K562 (cell line): ENCODE results near the gene HTR2B. TPM values are rescaled to one million over a fixed set of nuclear protein-coding genes. Genes with fewer than 3 reads are reported as not detected.

Experiments
- ATAC-seq: fragments of 200-7000 bp; cut with Tn5 transposase; 3 replicates; pipeline ENCODE4 v1.9.1; 2020; ENCODE audit warnings: moderate library complexity
- BruUV-seq: library from RNA; stranded (reverse); fragments of 400-500 nt; replicated peaks from 2 replicates; lab custom pipeline; 2021; lab: Mats Ljungman, UMichigan
- CTCF ChIA-PET: fragments of 300-600 bp; formaldehyde crosslinking; extraction: SDS; loops from one replicate; lab custom pipeline; 2021; ENCODE audit warnings: low intra/inter-chr PET ratio; lab: Yijun Ruan, JAX
- POLR2A ChIA-PET: fragments of 300-600, 350-650 bp; sonication (Branson Sonifier 250); formaldehyde crosslinking; extraction: SDS; loops from one replicate; lab custom pipeline; 2021; ENCODE audit warnings: antibody characterized with exemption, inconsistent platforms; lab: Yijun Ruan, JAX
- DNase-seq, 4 experiments: peaks; one replicate each; pipeline versions ENCODE4 v3.0.0 to v3.0.0-alpha.2; 2011 to 2018; ENCODE audit warnings: low spot score in 3 of 4, mixed read lengths in 3 of 4; ENCODE audit errors: extremely low read depth in 1 of 4
- FAIRE-seq: peaks from 2 replicates; lab custom pipeline; 2011; peaks lifted over from hg19 to GRCh38; lab: Jason Lieb, UNC
- H2AFZ ChIP-seq: 2 replicates; pipeline ENCODE4 v1.6.0; 2011; ENCODE audit warnings: low read depth, low read length, control low read depth, inconsistent platforms
- H3K27ac ChIP-seq: fragments of 200-600 bp; 3 replicates; pipeline ENCODE4 v1.8.0; 2011; ENCODE audit warnings: low read depth, mild to moderate bottlenecking, control low read depth, inconsistent platforms, low read length, moderate library complexity, mixed read lengths; ENCODE audit errors: extremely low read depth
- H3K27me3 ChIP-seq, 2 experiments: fragments of 300-600 bp in 1 of 2; 2 replicates in 1 of 2; 3 replicates in 1 of 2; pipeline versions ENCODE4 v1.6.0 to v1.8.0; 2011; ENCODE audit warnings: inconsistent platforms in 2 of 2, low read length in 2 of 2, mild to moderate bottlenecking in 1 of 2, mixed read lengths in 1 of 2, moderate library complexity in 1 of 2; ENCODE audit not compliant: control insufficient read depth in 2 of 2, insufficient read depth in 2 of 2
- H3K36me3 ChIP-seq: fragments of 300-600 bp; 3 replicates; pipeline ENCODE4 v1.8.0; 2011; ENCODE audit warnings: mild to moderate bottlenecking, low read length, inconsistent platforms; ENCODE audit not compliant: control insufficient read depth, insufficient read depth
- H3K4me1 ChIP-seq, 2 experiments: fragments of 200-600 bp in 1 of 2; replicated peaks in 1 of 2; 2 replicates in 1 of 2; 3 replicates in 1 of 2; pipeline versions ENCODE4 v1.5.1 to v1.8.0; 2011; ENCODE audit warnings: inconsistent platforms in 2 of 2, low read length in 2 of 2, mild to moderate bottlenecking in 1 of 2, mixed read lengths in 1 of 2, moderate library complexity in 1 of 2; ENCODE audit not compliant: control insufficient read depth in 2 of 2, insufficient read depth in 2 of 2
- H3K4me2 ChIP-seq: 2 replicates; pipeline ENCODE4 v1.6.1; 2011; ENCODE audit warnings: low read length, control low read depth, inconsistent platforms, mixed read lengths; ENCODE audit not compliant: insufficient read depth
- H3K4me3 ChIP-seq: fragments of 200-600 bp; sonication (generic), shearing (Covaris generic); 2 replicates; pipeline ENCODE4 v1.5.1; 2016; ENCODE audit warnings: control low read depth, inconsistent platforms
- H3K79me2 ChIP-seq: fragments of 200-600 bp; 3 replicates; pipeline ENCODE4 v1.8.0; 2011; ENCODE audit warnings: low read length, inconsistent platforms; ENCODE audit not compliant: control insufficient read depth, insufficient read depth
- H3K9ac ChIP-seq, 2 experiments: 2 replicates each; pipeline versions ENCODE4 v1.6.0 to v1.6.1; 2011; ENCODE audit warnings: low read depth in 2 of 2, low read length in 2 of 2, control low read depth in 1 of 2, inconsistent platforms in 1 of 2, mild to moderate bottlenecking in 1 of 2, mixed read lengths in 1 of 2; ENCODE audit not compliant: insufficient read depth in 1 of 2
- H3K9me1 ChIP-seq: one replicate; pipeline ENCODE4 v1.6.0; 2011; ENCODE audit warnings: inconsistent platforms, mild to moderate bottlenecking, low read length, moderate library complexity; ENCODE audit not compliant: control insufficient read depth, insufficient read depth
- H3K9me3 ChIP-seq: replicated peaks from 2 replicates; pipeline ENCODE4 v1.5.1; 2011; ENCODE audit warnings: low read depth, low read length, inconsistent platforms; ENCODE audit not compliant: control insufficient read depth, insufficient read depth
- H4K20me1 ChIP-seq: replicated peaks from 2 replicates; pipeline ENCODE4 v1.6.1; 2011; ENCODE audit warnings: low read length, inconsistent platforms, mixed read lengths; ENCODE audit not compliant: control insufficient read depth, insufficient read depth
- XRCC4 ChIP-seq: IDR thresholded peaks from one replicate; pipeline ENCODE4 v1.6.1; 2011; ENCODE audit not compliant: insufficient read depth, insufficient read length; ENCODE audit errors: extremely low read depth
- WGBS: fragments of 100-300 bp; shearing (Covaris generic); methylation state at CpG from one replicate; pipeline ENCODE4 v1.1.6; 2016; ENCODE audit warnings: low coverage, mixed read lengths; ENCODE audit not compliant: insufficient coverage; ENCODE audit errors: missing lambda C conversion rate; 5-methylcytosine and 5-hydroxymethylcytosine counted together
- in situ Hi-C: fragments of 300-500 bp; cut with MboI; formaldehyde crosslinking; loops from 4 replicates; pipeline ENCODE4 v1.15.0; 2018; ENCODE audit warnings: inconsistent platforms, mixed read lengths
- intact Hi-C: fragments of 100-400 bp; cut with micrococcal nuclease; formaldehyde crosslinking; loops from 2 replicates; pipeline ENCODE4 v1.14.2; 2022
- polyA plus RNA-seq, 8 experiments: library from polyadenylated mRNA; depleted of rRNA in 4 of 8; stranded (reverse) in 5 of 8; unstranded in 3 of 8; fragments of >200 nt; fragmentation: Nextera tagmentation in 2 of 8; fragmentation: Illumina TruSeq in 1 of 8; extraction: Ambion mirVana in 2 of 8; extraction: Trizol in 1 of 8; gene quantifications; 2 replicates each; pipeline versions ENCODE4 v1.2.1 to v1.2.3, GENCODE V29; 2011 to 2014; ENCODE audit warnings: inconsistent platforms in 1 of 8, missing spikeins in 1 of 8
- total RNA-seq, 7 experiments: library from RNA; depleted of rRNA in 6 of 7; stranded (reverse); fragments of >200 nt in 6 of 7; fragmentation: Illumina TruSeq in 2 of 7; extraction: Trizol in 2 of 7; gene quantifications; 2 replicates each; pipeline versions ENCODE4 v1.2.1 to v1.2.3, GENCODE V29; 2011 to 2021; ENCODE audit warnings: low replicate concordance in 1 of 7
- TF ChIP-seq, protein P1 (sequence below): fragments of 250-450 bp; sonication (Bioruptor Pico); IDR thresholded peaks from 2 replicates; pipeline ENCODE4 v1.4.0; 2020
- TF ChIP-seq, protein P2 (sequence below): sonication (generic); formaldehyde crosslinking; IDR thresholded peaks from 2 replicates; pipeline ENCODE4 v1.8.1; 2023; ENCODE audit warnings: missing genetic modification reagents, mild to moderate bottlenecking, borderline replicate concordance
- TF ChIP-seq, protein P3 (sequence below): fragments of 200-800 bp; sonication (Bioruptor generic); IDR thresholded peaks from 2 replicates; pipeline ENCODE4 v1.6.1; 2017; ENCODE audit warnings: missing genetic modification characterization, missing compliant biosample characterization
- TF ChIP-seq, protein P4 (sequence below): fragments of 450-650 bp; formaldehyde crosslinking; IDR thresholded peaks from 2 replicates; pipeline ENCODE4 v1.4.0; 2020; ENCODE audit warnings: mild to moderate bottlenecking
- TF ChIP-seq, protein P5 (sequence below): fragments of 450-650 bp; conservative IDR thresholded peaks from 2 replicates; pipeline ENCODE4 v1.6.1; 2016; ENCODE audit warnings: missing genetic modification characterization, low read depth, mild to moderate bottlenecking, missing compliant biosample characterization, moderate library complexity
- TF ChIP-seq, protein P6 (sequence below): fragments of 250-450 bp; sonication (Bioruptor Pico); IDR thresholded peaks from 2 replicates; pipeline ENCODE4 v1.9.0; 2021; ENCODE audit warnings: mild to moderate bottlenecking
- TF ChIP-seq, protein P7 (sequence below): fragments of 450-650 bp; formaldehyde crosslinking; IDR thresholded peaks from 2 replicates; pipeline ENCODE4 v1.4.0; 2020; ENCODE audit warnings: mild to moderate bottlenecking, moderate library complexity

Gene HTR2B
- total and polyA plus RNA-seq, 9 of the 15 experiments (the other 6 are each of a cell fraction or from before 2014, with no cell fraction given) = not detected

DNA sequence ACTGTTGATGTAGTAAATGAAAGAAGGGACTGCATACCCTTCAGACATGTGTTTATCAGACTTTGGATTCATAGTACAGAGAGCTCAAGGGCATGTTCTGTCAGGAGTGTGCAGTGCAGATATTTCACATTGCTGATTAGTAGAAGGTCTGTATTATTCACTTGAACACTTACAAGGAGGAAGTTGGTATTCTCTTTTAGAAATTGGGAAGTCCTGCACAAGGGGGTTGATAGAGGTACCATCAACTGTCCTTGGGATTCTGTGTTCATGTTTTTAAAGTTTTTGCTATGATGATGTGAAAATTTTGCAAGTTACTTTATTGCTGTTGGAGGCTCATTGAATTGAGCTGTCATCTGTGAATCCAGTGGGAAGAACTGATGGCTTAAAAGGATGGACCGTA lies 61.5 kb downstream of the HTR2B start (continued):
- TF ChIP-seq, protein P1, sequence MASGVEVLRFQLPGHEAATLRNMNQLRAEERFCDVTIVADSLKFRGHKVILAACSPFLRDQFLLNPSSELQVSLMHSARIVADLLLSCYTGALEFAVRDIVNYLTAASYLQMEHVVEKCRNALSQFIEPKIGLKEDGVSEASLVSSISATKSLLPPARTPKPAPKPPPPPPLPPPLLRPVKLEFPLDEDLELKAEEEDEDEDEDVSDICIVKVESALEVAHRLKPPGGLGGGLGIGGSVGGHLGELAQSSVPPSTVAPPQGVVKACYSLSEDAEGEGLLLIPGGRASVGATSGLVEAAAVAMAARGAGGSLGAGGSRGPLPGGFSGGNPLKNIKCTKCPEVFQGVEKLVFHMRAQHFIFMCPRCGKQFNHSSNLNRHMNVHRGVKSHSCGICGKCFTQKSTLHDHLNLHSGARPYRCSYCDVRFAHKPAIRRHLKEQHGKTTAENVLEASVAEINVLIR (CRISPR knock-in tag) = no peak

DNA sequence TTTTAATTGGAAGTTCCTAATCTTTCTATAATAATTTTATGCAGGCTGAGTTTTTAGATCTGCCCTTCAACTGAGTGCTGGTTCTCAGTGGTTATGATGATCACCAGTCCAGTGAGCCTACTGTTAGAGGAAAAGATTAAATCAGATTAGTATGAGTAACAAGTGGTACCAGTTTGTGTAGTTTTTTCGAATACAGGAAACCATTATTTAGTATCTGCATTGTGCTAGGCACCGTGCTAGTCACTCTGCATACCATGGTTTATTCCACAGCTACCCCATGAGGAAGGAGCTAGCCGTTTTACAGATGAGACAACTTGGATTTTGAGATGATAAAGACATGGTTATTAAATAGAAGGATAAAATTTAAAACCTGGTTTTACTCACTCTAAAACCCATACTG lies 62.1 kb downstream of the HTR2B start:
- H3K79me2 ChIP-seq = peaks cover 49% of the 10 kb centered on the region
- POLR2A ChIA-PET = no interaction called here
- TF ChIP-seq XRCC4 = no peak
- TF ChIP-seq, protein P2, sequence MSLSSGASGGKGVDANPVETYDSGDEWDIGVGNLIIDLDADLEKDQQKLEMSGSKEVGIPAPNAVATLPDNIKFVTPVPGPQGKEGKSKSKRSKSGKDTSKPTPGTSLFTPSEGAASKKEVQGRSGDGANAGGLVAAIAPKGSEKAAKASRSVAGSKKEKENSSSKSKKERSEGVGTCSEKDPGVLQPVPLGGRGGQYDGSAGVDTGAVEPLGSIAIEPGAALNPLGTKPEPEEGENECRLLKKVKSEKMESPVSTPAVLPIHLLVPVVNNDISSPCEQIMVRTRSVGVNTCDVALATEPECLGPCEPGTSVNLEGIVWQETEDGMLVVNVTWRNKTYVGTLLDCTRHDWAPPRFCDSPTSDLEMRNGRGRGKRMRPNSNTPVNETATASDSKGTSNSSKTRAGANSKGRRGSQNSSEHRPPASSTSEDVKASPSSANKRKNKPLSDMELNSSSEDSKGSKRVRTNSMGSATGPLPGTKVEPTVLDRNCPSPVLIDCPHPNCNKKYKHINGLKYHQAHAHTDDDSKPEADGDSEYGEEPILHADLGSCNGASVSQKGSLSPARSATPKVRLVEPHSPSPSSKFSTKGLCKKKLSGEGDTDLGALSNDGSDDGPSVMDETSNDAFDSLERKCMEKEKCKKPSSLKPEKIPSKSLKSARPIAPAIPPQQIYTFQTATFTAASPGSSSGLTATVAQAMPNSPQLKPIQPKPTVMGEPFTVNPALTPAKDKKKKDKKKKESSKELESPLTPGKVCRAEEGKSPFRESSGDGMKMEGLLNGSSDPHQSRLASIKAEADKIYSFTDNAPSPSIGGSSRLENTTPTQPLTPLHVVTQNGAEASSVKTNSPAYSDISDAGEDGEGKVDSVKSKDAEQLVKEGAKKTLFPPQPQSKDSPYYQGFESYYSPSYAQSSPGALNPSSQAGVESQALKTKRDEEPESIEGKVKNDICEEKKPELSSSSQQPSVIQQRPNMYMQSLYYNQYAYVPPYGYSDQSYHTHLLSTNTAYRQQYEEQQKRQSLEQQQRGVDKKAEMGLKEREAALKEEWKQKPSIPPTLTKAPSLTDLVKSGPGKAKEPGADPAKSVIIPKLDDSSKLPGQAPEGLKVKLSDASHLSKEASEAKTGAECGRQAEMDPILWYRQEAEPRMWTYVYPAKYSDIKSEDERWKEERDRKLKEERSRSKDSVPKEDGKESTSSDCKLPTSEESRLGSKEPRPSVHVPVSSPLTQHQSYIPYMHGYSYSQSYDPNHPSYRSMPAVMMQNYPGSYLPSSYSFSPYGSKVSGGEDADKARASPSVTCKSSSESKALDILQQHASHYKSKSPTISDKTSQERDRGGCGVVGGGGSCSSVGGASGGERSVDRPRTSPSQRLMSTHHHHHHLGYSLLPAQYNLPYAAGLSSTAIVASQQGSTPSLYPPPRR (CRISPR knock-in tag) = no peak
- TF ChIP-seq, protein P3, sequence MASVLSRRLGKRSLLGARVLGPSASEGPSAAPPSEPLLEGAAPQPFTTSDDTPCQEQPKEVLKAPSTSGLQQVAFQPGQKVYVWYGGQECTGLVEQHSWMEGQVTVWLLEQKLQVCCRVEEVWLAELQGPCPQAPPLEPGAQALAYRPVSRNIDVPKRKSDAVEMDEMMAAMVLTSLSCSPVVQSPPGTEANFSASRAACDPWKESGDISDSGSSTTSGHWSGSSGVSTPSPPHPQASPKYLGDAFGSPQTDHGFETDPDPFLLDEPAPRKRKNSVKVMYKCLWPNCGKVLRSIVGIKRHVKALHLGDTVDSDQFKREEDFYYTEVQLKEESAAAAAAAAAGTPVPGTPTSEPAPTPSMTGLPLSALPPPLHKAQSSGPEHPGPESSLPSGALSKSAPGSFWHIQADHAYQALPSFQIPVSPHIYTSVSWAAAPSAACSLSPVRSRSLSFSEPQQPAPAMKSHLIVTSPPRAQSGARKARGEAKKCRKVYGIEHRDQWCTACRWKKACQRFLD (CRISPR knock-in tag) = no peak
- TF ChIP-seq, protein P4, sequence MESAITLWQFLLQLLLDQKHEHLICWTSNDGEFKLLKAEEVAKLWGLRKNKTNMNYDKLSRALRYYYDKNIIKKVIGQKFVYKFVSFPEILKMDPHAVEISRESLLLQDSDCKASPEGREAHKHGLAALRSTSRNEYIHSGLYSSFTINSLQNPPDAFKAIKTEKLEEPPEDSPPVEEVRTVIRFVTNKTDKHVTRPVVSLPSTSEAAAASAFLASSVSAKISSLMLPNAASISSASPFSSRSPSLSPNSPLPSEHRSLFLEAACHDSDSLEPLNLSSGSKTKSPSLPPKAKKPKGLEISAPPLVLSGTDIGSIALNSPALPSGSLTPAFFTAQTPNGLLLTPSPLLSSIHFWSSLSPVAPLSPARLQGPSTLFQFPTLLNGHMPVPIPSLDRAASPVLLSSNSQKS (CRISPR knock-in tag) = no peak
- TF ChIP-seq, protein P5, sequence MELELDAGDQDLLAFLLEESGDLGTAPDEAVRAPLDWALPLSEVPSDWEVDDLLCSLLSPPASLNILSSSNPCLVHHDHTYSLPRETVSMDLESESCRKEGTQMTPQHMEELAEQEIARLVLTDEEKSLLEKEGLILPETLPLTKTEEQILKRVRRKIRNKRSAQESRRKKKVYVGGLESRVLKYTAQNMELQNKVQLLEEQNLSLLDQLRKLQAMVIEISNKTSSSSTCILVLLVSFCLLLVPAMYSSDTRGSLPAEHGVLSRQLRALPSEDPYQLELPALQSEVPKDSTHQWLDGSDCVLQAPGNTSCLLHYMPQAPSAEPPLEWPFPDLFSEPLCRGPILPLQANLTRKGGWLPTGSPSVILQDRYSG (tag) = no peak
- TF ChIP-seq, protein P6, sequence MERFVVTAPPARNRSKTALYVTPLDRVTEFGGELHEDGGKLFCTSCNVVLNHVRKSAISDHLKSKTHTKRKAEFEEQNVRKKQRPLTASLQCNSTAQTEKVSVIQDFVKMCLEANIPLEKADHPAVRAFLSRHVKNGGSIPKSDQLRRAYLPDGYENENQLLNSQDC = no peak
- TF ChIP-seq, protein P7, sequence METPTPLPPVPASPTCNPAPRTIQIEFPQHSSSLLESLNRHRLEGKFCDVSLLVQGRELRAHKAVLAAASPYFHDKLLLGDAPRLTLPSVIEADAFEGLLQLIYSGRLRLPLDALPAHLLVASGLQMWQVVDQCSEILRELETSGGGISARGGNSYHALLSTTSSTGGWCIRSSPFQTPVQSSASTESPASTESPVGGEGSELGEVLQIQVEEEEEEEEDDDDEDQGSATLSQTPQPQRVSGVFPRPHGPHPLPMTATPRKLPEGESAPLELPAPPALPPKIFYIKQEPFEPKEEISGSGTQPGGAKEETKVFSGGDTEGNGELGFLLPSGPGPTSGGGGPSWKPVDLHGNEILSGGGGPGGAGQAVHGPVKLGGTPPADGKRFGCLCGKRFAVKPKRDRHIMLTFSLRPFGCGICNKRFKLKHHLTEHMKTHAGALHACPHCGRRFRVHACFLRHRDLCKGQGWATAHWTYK = no peak

More for the DNA sequence above, 62.1 kb downstream of the HTR2B start:
- H2AFZ ChIP-seq = no peak overlapping the region
- intact Hi-C loops (no loop called here), in situ Hi-C loops (no loop called here)
- peaks cover 0 to 9% of the 10 kb centered on the region in 2 experiments; a peak in 2 of 5 replicates for H3K4me1 ChIP-seq
- FAIRE-seq (no peak), DNase-seq (no peak), ATAC-seq (no peak)
- no TSS peak for BruUV-seq
- H3K9ac ChIP-seq = no peak overlapping the region
- no peaks in the 10 kb centered on the region for H3K27me3 ChIP-seq
- H4K20me1 ChIP-seq = 0 out of 2 replicates have a peak, but pooled peaks cover 11% of the 10 kb centered on the region
- H3K9me3 ChIP-seq = no peaks in the 10 kb centered on the region
- H3K27ac ChIP-seq = no peak overlapping the region
- H3K36me3 ChIP-seq = peaks cover 84% of the 10 kb centered on the region
- CTCF ChIA-PET = no interaction called here
- H3K4me3 ChIP-seq = no peak overlapping the region
- 89% methylated on average over 3 of the region's 3 CpGs for WGBS
- no peak overlapping the region for H3K4me2 ChIP-seq
- H3K9me1 ChIP-seq = no peaks in the 10 kb centered on the region
